NCI-H187 treated with DMSO at 0.1 percent for 48 hours (cell line): Measurements from ENCODE around the gene DNM1.

ENCODE experiments used
- DNase-seq: peaks from one replicate; lab custom pipeline; 2025; lab: John Stamatoyannopoulos, UW

DNM1 gene

DNA sequence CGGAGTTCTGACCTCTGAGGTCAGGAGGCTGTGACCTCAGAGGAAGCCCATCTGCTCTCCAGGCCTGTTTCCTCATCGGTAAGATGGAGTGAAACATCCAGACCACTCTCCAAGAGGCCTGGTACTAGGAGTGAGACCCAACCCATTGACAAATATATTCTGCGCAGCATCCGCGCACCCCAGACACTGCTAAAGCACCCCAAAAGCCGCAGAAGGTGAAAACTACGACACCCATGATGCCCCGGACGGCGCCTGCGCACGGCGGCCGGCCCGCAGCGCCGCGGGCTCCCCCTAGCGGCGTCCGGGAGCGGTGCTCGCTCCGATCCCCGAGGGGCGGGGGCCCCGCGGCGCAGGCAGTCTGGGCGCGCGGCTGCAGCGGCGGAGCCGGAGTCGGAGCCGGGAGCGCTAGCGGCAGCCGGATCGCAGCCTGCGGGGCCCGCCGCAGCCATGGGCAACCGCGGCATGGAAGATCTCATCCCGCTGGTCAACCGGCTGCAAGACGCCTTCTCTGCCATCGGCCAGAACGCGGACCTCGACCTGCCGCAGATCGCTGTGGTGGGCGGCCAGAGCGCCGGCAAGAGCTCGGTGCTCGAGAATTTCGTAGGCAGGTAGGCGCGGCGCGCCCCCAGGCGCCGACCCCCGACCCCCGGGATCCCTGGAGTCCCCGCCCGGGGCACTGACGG is at the start of gene DNM1:
Gene DNM1 (plus strand): TSS at position 356 of the 683 bp plus-strand sequence. CDS start 92 bp downstream, at position 448.
- no peak for DNase-seq

DNA sequence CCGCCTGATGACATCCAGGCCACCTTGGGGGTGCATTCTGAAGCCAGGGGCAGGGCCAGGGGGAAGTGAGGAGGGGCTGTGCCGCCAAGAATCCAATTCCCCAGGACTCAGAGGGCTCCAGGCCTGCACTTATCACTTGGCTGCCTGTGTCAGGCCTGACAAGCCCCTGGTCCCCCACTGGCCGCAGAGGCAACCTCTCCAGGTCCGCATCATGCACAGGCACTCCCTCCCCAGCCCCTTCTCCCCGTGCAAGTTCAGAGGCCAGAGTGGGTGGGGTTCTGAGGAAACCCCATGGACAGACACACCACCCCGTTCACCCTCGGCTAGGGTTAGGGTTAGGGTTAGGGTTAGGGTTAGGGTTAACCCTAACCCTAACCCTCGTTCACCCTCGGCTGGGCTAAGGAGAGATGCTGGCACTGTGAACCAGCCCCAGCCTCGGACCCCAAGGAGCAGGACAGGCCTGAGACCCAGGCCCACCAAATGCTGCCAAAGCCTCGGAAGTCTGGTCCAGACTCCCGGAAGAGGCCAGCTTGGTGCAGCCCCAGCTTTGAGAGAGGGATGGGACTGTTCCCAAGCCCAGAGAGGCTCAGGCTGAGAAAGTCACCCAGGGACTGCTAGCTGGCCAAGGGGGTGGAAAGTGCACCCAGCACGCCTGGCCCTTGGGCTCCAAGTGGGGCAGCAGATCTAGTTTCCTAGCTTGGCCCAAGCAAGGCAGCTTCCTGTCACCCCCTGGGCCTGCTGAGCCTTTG is 49.1 kb upstream of the DNM1 start:
- no peak for DNase-seq

DNA sequence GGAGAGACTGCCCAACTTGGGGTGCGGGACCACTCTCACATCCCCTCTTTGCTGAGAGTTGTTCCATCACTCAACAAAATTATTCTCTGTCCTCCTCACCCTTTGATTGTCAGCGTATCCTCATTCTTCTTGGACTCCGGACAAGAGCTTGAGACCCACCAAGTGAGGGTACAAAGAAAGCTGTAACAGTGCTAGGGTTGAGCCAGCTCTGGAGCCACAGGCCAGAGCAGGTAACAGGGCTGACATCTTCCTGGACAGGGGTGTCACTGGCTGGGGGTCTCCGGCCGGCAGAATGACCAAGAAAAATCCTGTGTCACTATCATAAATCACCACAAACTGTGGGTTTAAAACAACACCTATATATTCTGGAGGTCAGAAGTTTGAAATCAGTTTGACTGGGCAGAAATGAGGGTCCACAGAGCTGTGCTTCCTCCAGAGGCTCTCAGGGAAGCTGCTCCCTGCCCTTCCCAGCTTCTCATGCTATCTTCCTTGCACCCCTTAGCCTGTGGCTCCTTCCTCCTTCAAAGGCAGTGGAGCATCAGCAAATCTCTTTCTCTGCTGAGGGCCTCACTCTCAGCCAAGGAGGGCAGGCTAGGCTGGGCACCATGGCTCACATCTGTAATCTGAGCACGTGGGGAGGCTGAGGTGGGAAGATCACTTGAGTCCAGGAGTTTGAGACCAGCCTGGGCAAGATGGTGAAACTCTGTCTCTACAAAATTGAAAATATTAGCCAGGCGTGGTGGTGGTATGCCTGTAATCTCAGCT is 47.3 kb upstream of the DNM1 start:
- DNase-seq, result no peak

DNA sequence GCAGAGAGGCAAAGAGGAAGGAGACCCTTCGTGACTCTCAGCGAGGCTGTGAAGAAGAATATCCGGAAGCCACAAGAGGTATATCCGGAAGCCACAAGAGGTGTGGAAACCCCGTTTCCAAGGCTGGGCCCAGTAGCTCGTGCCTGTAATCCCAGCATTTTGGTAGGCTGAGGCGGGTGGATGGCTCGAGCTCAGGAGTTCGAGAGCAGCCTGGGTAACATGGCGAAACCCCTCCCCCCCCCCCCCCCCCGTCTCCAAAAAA is 43.7 kb upstream of the DNM1 start:
- no peak for DNase-seq

DNA sequence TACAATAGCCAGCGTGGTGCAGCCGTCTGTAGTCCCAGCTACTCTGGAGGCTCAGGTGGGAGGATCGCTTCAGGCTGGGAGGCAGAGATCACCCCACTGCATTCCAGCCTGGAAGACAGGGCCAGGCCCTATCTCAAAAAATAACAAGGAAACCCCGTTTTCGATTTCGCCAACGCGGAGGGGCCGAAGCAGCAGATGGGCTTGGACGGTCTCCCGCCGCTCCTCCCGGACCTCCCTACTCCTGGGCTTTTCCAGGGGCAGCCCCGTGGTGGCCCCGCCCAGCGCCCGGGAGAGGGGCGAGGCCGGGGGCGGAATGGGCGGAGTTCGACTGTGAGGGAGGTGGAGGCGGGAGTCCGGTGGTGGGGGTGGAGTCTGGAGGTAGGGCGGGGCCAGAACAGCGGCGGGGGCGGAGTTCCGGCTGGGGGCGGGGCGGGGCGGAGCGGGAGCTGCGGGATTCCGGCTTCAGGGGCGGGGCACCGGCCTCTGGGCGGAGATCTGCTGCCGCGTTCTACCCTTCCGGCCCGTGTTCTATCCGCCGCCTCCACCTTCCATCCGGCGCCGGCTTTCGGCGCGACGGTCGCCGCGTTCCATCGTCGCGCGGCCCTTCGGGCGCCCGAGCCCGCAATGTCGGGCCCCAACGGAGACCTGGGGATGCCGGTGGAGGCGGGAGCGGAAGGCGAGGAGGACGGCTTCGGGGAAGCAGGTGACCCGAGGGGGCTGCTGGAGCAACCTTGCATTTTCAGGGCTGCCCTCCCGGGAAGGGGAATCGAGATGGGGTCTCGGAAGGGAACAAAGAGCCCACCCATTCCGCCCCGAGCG is 43.2 kb upstream of the DNM1 start, which contains the start of gene BBLN:
Gene BBLN (plus strand): TSS at position 482 of the 819 bp plus-strand sequence. CDS start 143 bp downstream, at position 625.
- peak; percentile 51 for DNase-seq

DNA sequence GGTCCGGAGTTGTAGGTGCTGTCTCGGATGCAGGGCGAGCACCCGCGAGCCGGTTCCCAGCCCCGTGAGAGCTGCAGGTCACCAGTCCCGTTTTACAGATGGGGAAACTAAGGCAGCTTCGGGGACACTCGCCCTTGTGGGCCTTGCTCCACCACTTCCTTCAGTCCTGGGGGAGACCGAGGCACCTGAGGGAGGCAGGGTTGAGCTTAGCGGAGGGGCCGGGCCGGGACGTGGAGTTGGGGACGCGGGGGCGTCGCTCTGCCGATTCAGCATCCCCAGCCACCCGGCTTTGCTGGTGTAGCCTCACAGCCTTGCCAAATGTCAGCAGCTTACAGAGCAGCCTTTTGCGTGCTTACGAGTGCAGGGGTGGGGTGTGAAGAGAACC is 42.6 kb upstream of the DNM1 start:
- no peak for DNase-seq

DNA sequence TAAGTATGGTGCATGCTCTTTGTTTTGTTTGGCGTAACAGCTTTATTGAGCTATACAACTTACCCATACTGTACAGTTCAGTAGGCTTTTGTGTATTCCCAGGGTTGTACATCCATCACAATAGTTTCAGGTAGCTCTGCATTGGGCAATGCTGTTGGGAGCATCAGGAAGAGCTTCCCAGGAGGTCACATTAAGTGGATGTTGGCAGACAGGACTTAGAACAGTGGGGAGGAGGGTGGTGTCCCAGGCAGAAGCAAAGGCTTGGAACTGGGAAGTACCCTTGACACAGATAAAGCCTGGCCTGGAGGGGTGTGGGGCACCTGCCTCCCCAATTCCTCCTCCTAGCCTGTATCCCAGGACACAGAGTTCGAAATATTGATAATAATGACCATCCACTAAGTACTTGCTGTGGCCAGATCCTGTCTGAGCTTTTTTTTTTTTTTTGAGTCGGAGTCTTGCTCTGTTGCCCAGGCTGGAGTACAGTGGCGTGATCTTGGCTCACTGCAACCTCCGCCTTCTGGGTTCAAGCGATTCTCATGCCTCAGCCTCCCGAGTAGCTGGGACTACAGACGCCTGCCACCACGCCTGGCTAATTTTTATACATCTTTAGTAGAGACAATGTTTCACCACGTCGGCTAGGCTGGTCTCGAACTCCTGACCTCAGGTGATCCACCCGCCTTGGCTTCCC is 41.8 kb upstream of the DNM1 start:
- DNase-seq, result no peak

DNA sequence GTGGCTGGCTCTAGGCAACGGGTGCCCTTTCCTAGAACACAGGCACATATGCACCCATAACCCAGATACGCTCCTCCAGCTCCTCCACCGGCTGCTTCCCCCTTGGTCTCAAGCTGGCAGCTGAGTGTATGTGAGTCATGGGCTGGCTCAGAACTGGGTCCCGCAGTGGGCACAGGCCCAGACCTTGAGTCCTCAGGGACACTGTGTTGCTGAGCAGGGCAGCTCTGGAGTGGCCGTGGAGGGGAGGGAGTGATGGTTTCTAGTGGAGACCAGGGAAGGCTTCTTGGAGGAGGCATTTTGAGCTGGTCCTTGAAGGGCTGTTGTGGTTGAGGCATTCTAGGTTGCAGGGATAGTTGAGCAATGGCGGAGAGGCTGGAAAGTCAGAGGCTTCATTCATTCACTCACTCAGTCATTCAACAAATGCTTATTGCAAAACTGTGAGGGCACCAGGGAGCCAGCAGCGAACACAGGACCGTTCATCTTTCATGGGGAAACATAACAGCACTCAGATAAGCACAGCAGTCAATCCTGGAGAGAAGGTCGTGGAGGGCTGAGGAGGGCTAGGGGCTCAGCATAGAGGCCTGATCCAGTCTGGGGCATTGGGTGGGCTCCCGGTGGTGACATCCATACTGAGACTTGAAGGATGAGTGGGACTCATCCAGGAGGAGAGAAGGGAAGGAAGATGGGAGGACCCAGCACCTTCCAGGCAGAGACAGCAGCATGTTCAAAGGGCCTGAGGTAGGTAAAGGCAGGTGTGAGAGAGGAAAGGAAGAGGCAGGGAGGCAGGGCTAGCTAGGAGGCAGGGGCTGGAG is 40.8 kb upstream of the DNM1 start:
- DNase-seq, result no peak

DNA sequence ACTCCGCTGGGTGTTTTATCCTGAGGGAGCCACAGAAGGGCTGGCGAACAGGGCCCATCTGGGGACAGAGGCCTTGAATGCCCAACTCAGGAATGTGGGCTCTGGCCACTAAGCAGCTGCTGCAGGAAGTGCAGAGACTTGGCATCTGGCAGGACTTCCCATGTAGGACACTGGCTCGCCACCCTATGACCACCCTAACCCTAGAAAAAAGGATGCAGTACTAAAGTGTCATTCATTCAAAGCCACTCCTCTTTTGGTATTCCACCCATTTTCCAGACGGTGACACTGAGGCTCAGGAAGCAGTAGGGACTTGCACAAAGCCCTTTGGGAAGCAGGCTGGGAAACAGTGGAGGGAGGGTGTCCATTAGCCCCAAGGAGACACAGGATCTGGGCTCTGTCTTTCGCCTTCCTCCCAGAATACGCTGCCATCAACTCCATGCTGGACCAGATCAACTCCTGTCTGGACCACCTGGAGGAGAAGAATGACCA is 40.1 kb upstream of the DNM1 start:
- DNase-seq, result no peak

DNA sequence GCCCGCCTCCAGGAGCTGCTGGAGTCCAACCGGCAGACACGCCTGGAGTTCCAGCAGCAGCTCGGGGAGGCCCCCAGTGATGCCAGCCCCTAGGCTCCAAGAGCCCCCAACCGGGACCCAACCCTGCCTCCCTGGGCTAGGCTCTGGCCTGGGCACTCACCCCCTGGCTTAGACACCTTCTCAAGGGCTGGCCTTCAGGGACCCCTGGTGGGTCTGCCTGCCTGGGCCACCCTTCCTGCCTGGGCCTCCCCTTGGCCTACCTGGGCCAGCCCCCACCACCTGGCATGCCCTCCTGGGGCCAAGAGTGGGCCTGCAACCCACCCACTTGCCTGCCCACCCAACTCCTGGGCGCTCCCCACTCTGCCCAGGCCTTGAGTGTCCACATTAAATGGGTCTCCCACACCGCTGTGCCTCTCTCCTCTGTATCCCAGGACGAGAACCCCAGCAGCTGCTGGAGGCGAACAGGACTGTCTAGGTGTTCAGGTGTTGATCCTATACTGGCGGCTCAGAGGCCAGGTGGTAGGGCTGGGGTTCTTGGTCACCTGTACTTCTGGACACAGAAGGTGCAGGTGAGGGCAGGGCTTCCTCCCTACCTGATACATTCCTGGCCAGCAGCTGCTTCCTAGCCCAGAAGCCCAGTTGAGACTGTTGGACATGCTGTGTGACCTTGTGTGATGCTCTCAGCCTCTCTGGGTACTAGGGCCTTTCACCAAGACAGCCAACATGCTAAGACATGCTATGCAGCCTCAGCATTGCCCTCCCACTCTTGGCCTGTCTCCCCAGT is 39.5 kb upstream of the DNM1 start:
- DNase-seq, result no peak

DNA sequence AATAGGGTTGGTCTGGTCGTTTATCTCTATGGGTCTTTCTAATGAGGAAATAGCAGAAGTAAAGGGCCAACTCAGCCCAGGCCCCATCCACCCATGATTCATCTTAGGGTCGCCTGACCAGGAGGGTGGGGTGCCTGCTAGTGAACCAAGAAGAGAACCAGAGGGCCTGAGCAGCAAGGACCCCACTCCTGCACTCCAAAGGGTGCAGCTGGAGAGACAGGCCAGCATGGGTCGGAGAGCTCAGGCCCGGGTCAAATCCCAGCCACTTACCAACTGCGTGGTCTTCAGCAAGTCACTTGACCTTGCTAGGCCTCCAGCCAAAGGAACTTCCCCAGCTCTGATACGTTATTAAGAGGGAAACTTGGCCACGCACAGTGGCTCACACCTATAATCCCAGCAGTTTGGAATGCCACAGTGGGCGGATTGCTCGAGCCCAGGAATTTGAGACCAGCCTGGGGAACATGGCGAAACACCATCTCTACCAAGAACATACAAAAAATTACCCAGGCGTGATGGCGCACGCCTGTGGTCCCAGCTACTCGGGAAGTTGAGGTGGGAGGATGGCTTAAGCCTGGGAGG is 38.8 kb upstream of the DNM1 start:
- no peak for DNase-seq

DNA sequence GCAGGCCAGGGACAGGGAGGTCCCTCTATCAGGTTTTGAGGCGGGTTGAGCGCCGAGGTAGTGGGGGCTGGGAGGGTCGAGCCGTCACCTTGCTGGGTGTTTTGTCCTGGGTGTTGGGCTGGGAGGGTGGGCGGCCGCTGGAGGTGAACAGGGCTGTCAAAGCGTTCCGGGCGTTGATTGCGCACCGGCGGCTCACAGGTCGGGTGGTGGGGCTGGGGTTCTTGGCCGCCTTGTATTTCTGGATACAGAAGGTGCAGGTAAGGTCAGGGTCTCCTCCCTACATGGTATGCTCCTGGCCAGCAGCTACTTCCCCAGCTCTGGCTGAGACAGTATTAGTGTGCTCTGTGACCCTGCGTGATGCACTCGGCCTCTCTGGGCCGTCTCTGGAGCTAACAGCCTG is 37.0 kb upstream of the DNM1 start:
- no peak for DNase-seq

DNA sequence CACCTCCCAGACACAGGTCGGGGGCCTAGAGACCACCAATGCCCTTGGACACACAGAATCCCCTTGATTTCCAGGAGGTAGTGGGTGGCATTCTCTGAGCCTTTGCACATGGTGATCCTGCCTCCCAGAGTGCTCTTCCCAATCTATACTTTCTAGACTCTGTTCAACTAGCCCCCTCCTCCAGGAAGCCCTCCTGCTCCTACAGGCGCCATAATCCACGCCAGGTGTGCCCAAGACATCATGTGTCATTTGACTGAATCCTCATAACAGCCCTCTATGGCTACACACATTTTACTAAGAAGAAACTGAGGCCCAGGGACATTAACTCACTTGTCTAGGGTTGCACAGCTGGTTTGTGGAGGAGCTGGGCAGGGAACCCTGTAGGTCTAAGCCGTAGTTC is 36.0 kb upstream of the DNM1 start:
- DNase-seq, result no peak

DNA sequence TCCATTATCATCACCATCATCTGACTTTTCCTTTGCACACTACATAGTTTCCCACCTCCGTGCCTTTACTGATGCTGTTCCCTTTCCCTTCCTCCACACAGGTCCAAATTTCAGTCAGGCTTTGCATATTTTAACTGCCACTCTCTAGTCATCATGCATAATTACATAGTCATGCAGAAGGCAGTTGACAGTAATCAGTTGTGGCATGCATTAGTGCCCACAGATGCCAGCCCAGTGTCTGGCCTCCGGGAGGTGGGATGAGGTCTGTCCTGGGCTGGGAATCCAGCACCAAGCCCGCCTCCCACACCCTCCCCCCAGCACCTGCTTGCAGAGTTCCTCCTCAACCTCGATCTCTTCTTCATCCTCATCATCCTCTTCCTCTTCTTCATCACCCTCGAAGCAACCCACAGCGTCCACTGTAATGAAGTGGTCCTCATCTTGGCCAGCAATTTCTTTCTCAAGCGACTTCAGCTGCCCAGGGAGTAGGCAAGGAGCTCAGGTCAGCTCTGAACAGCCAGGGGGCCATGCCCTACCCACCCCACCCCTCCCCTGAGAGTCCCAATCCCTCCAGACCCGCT is 34.4 kb upstream of the DNM1 start:
- no peak for DNase-seq

DNA sequence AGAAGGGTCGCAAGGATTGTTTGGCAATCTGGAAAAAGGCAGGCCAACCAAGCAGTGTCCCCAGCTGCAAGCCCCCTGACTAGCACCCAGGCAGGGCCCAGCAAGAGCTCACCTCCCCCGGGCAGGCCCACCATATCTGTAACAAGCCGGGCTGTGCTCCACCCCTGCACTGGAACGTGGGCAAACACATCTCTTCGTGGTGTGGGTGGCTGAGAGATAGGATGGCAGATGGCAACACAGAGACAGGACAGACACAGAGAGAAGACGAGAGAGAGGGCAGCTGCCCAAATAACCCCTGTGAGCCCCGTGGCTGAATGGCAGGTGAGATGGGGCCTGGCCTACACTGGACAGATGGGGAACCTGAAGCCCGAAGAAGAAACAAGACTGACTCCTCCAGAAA is 33.7 kb upstream of the DNM1 start:
- DNase-seq, result no peak

DNA sequence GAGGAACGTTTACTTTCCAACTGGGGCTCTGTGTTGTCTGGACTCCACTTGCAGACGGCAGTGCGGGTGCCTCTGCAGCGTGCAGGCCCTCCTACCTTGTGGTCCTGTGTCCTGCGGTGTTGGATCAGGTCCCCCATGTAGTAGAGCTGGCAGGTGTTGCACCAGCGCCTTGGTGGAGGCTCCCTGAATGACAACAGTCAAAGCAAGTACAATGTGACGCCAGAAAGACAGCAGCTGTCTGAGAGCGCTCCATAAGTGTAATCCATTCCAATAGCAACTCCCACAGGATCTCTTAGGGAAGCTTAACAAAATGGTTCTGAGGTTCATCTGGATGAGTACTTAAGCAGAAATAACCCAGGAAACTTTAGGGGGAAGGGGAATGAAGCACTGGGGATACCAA is 33.3 kb upstream of the DNM1 start:
- DNase-seq, result no peak

DNA sequence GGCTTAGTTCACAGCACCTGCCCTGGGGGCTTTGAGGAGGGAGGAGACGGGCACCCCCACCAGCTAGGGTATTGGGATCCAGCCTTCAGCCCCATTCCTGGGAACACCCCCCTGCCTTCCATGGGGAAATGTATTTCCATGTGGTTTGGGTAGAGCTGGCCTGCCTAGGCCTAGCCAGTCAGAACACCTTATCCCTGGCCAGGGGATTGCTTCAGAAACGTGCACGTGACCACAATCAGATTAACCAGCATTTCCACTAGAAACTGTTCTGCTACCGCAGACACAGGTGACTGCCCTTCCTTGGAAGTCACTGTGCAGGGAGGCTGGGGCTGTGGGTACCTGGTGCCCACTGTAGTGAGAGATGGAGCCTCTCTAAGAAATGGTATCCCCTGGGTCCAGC is 29.1 kb upstream of the DNM1 start:
- DNase-seq, result no peak

DNA sequence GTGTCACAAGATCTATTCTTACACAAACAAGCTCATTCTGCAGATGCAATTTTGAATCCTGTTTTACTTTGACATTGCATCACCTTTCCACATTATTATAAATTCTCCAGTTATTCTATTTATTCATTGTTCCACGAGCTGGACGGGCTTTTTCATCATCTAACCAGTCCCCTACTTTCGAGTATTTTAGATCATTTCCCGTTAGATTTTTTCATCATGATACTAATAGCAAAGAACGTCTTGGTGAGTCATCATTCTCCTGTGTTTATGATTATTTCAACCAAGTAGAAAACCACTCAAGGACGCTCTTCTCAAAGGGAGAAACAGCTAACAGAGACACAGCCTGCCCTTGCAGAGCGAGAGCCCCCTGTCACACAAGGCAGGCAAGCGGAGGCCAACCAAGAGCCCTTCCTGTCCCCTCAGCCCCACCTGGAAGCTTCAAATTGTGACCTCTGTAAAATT is 28.0 kb upstream of the DNM1 start:
- no peak for DNase-seq

DNA sequence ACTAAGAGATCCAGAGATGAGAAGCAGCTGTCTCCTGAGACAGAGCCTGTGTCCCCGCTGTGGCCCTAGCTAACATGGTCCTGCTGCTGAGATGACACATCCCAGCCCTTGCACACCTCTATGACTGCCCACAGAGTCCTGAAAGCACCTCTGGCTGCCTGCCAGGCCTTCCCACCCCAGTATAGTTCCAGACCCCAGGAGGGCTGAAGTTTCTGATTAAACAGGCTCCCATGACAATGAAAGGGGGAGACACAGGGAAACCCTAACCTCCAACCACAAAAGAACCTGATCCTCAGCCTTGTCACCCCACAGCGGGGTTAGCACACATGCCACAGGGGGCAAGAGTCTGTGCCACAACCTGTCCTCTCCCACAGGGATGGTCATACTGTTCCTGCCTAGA is 27.5 kb upstream of the DNM1 start:
- DNase-seq, result no peak
